AG10803 (cell line): ENCODE results near the gene PKHD1.

Experiments
- DNase-seq: peaks from one replicate; pipeline ENCODE4 v3.0.0; 2010; ENCODE audit warnings: low read depth
- H3K4me3 ChIP-seq: 2 replicates; pipeline ENCODE4 v1.5.1; 2011; ENCODE audit warnings: mild to moderate bottlenecking, low read length, control low read depth
- CTCF ChIP-seq: conservative IDR thresholded peaks from 2 replicates; pipeline ENCODE4 v1.5.1; 2011; ENCODE audit warnings: mild to moderate bottlenecking, low read length, control low read depth, inconsistent platforms

The PKHD1 gene

GRCh38 chr6:51891784-51892183 lies 195.6 kb downstream of the PKHD1 start:
- TF ChIP-seq CTCF: no peak
- no peak overlapping the region for H3K4me3 ChIP-seq
- DNase-seq: no peak

GRCh38 chr6:51887859-51888258 lies 199.6 kb downstream of the PKHD1 start:
- H3K4me3 ChIP-seq: no peak overlapping the region
- TF ChIP-seq CTCF: no peak
- DNase-seq: no peak

- no peak for DNase-seq
- no peak overlapping the region for H3K4me3 ChIP-seq
Measured at GRCh38 chr6:51885957-51886356, 201.5 kb downstream of the PKHD1 start.

GRCh38 chr6:51868591-51869355 lies 218.6 kb downstream of the PKHD1 start:
- TF ChIP-seq CTCF: no peak
- H3K4me3 ChIP-seq: no peak overlapping the region
- DNase-seq: no peak

More at GRCh38 chr6:51885957-51886356, 201.5 kb downstream of the PKHD1 start:
- TF ChIP-seq CTCF: no peak

GRCh38 chr6:51866867-51867266 lies 220.5 kb downstream of the PKHD1 start:
- DNase-seq: no peak
- no peak for TF ChIP-seq CTCF

GRCh38 chr6:51865996-51866395 lies 221.4 kb downstream of the PKHD1 start:
- DNase-seq: no peak
- TF ChIP-seq CTCF: no peak
- H3K4me3 ChIP-seq: no peak overlapping the region

More at GRCh38 chr6:51866867-51867266, 220.5 kb downstream of the PKHD1 start:
- no peak overlapping the region for H3K4me3 ChIP-seq

- no peak for DNase-seq
- no peak overlapping the region for H3K4me3 ChIP-seq
- TF ChIP-seq CTCF: no peak
Measured at GRCh38 chr6:51865176-51865575, 222.2 kb downstream of the PKHD1 start.
